Measurements from ENCODE around the gene MAL. TPM values are rescaled to one million over a fixed set of nuclear protein-coding genes. Genes with fewer than 3 reads are reported as not detected.
"Not testable (repeated sequence)": the region's sequence is repeated elsewhere in the genome, so short reads cannot be mapped to it uniquely, and the experiment has no call there.

Gene MAL
- polyA plus RNA-seq, 12 donors: 2.7 to 40.6 (median 3.8) TPM; not detected in 2

- DNase-seq: not testable (repeated sequence)
These were observed 72.8 kb downstream of the MAL start for GRCh38 chr2:95098273-95098672.

GRCh38 chr2:95099910-95100309 lies 74.4 kb downstream of the MAL start:
- no peak for DNase-seq

Other genes starting within 250 kb of the MAL start
- gene TEKT4, start 154.3 kb upstream of the MAL start, polyA plus RNA-seq (ENCODE audit: insufficient read length in 12 of 12): not detected
- 10 to 100 TPM in 11 of 12 donors, not detected in 1; 41.2 to 81.5 (median 58.5) TPM for gene MRPS5, start 96.1 kb downstream of the MAL start, polyA plus RNA-seq (ENCODE audit: insufficient read length in 12 of 12)
- 10 to 100 TPM in 11 of 12 donors, not detected in 1; 13.6 to 31.3 (median 20.8) TPM for gene ZNF514, start 134.1 kb downstream of the MAL start, polyA plus RNA-seq (ENCODE audit: insufficient read length in 12 of 12)
- 1 to 10 TPM in 11 of 12 donors, not detected in 1; 4.1 to 6.2 (median 5.3) TPM for gene ZNF2, start 140.1 kb downstream of the MAL start, polyA plus RNA-seq (ENCODE audit: insufficient read length in 12 of 12)
- gene ZNF892, start 181.8 kb downstream of the MAL start, polyA plus RNA-seq (ENCODE audit: insufficient read length in 12 of 12): 1 to 10 TPM in 10 of 12 donors, not detected in 2; 1.7 to 3.4 (median 2.5) TPM
- gene PROM2, start 248.7 kb downstream of the MAL start, polyA plus RNA-seq (ENCODE audit: insufficient read length in 12 of 12): 10 to 100 TPM in 1 of 12 donors, 1 to 10 TPM in 5, under 1 TPM in 4, not detected in 2; 0.41 to 15.6 (median 1.1) TPM